Measurements from ENCODE around the gene PIF1.
"Not testable (repeated sequence)": the region's sequence is repeated elsewhere in the genome, so short reads cannot be mapped to it uniquely, and the experiment has no call there.

Gene PIF1

GRCh38 chr15:64808785-64809453, 16.5 kb downstream of the PIF1 start:
- DNase-seq, result no peak

GRCh38 chr15:64807751-64808222, 17.7 kb downstream of the PIF1 start:
- no peak for DNase-seq

GRCh38 chr15:64807051-64807749, 18.2 kb downstream of the PIF1 start:
- no peak for DNase-seq

- DNase-seq, result no peak
These were observed 18.9 kb downstream of the PIF1 start for GRCh38 chr15:64806509-64806908.

- DNase-seq, result no peak
These were observed 20.8 kb downstream of the PIF1 start for GRCh38 chr15:64804619-64805018.

- no peak for DNase-seq
These were observed 21.9 kb downstream of the PIF1 start for GRCh38 chr15:64803526-64803925.

- no peak for DNase-seq
These were observed 25.0 kb downstream of the PIF1 start for GRCh38 chr15:64800476-64800875.

GRCh38 chr15:64798905-64799304, 26.5 kb downstream of the PIF1 start:
- DNase-seq, result not testable (repeated sequence)

GRCh38 chr15:64795921-64796320, 29.5 kb downstream of the PIF1 start:
- DNase-seq, result not testable (repeated sequence)

- not testable (repeated sequence) for DNase-seq
These were observed 30.1 kb downstream of the PIF1 start for GRCh38 chr15:64795299-64795698.

- DNase-seq, result no peak
These were observed 33.2 kb downstream of the PIF1 start for GRCh38 chr15:64792282-64792681.

GRCh38 chr15:64791401-64791800, 34.0 kb downstream of the PIF1 start:
- no peak for DNase-seq

- no peak for DNase-seq
These were observed 41.7 kb downstream of the PIF1 start for GRCh38 chr15:64783796-64784195.

- no peak for DNase-seq
These were observed 42.7 kb downstream of the PIF1 start for GRCh38 chr15:64782751-64783150.

GRCh38 chr15:64781299-64781698, 44.1 kb downstream of the PIF1 start:
- no peak for DNase-seq

GRCh38 chr15:64780600-64781156, 44.8 kb downstream of the PIF1 start:
- DNase-seq, result no peak

- no peak for DNase-seq
These were observed 45.8 kb downstream of the PIF1 start for GRCh38 chr15:64779630-64780029.

GRCh38 chr15:64779024-64779423, 46.4 kb downstream of the PIF1 start:
- DNase-seq, result no peak

GRCh38 chr15:64776402-64776786, 49.1 kb downstream of the PIF1 start:
- DNase-seq, result no peak

GRCh38 chr15:64775551-64776401, 49.7 kb downstream of the PIF1 start, which contains the start of gene RBPMS2:
Gene RBPMS2, minus strand, starts transcription at chr15:64775589. Its CDS starts 270 bp downstream, at chr15:64775319.
- peak; percentile 3 for DNase-seq

- no peak for DNase-seq
These were observed 50.6 kb downstream of the PIF1 start for GRCh38 chr15:64774629-64775493.

GRCh38 chr15:64774037-64774628, 51.3 kb downstream of the PIF1 start:
- DNase-seq, result no peak
